PC-3 (cell line): ENCODE measurements around the gene ADAMTSL1. TPM values are rescaled to one million over a fixed set of nuclear protein-coding genes. Genes with fewer than 3 reads are reported as not detected.
A peak's percentile ranks its signal among the peaks of the same experiment; 100 is the strongest.

Source experiments
- ATAC-seq: fragments of 200-7000 bp; cut with Tn5 transposase; 2 replicates; pipeline ENCODE4 v1.9.1; 2020; ENCODE audit warnings: mild to moderate bottlenecking, moderate library complexity
- BruUV-seq: library from RNA; stranded (reverse); fragments of 400-500 nt; replicated peaks from 2 replicates; lab custom pipeline; 2021; lab: Mats Ljungman, UMichigan
- CTCF ChIA-PET: fragments of 300-600 bp; sonication (Branson Sonifier 250); formaldehyde crosslinking; loops from one replicate; lab custom pipeline; 2022; ENCODE audit warnings: antibody characterized with exemption; lab: Charles Lee
- POLR2A ChIA-PET: fragments of 300-600 bp; sonication (Branson Sonifier 250); formaldehyde crosslinking; loops from one replicate; lab custom pipeline; 2022; ENCODE audit warnings: antibody characterized with exemption; ENCODE audit not compliant: unreplicated experiment; lab: Charles Lee
- DNase-seq: peaks from one replicate; pipeline ENCODE4 v3.0.0-alpha.2; 2015
- H2AFZ ChIP-seq: fragments of 300-600 bp; sonication (generic); 2 replicates; pipeline ENCODE4 v1.6.0; 2016; ENCODE audit warnings: antibody characterized with exemption, low read length
- H3F3A ChIP-seq: fragments of 300-600 bp; sonication (generic); one replicate; pipeline ENCODE4 v1.6.0; 2017; ENCODE audit warnings: antibody characterized with exemption, low read length, control low read depth, mild to moderate bottlenecking; ENCODE audit not compliant: unreplicated experiment
- H3K27ac ChIP-seq: fragments of 300-600 bp; sonication (generic); 2 replicates; pipeline ENCODE4 v1.5.1; 2016; ENCODE audit warnings: mild to moderate bottlenecking, low read length
- H3K27me3 ChIP-seq: fragments of 300-600 bp; sonication (generic); 2 replicates; pipeline ENCODE4 v1.6.1; 2016; ENCODE audit warnings: low read length, mixed read lengths
- H3K36me3 ChIP-seq: fragments of 300-600 bp; sonication (generic); 2 replicates; pipeline ENCODE4 v1.6.1; 2016; ENCODE audit warnings: low read depth, mixed run types, low read length, mixed read lengths
- H3K4me1 ChIP-seq: fragments of 300-600 bp; sonication (generic); 2 replicates; pipeline ENCODE4 v1.5.1; 2016; ENCODE audit warnings: low read length; ENCODE audit not compliant: insufficient read depth
- H3K4me2 ChIP-seq: fragments of 300-600 bp; sonication (generic); 2 replicates; pipeline ENCODE4 v1.6.0; 2016; ENCODE audit warnings: low read length
- H3K4me3 ChIP-seq: fragments of 300-600 bp; sonication (generic); 2 replicates; pipeline ENCODE4 v1.5.1; 2016; ENCODE audit warnings: mild to moderate bottlenecking, low read length, mixed read lengths
- H3K79me2 ChIP-seq: fragments of 300-600 bp; sonication (generic); 2 replicates; pipeline ENCODE4 v1.6.1; 2017; ENCODE audit warnings: low read length, mixed read lengths
- H3K9ac ChIP-seq: fragments of 300-600 bp; sonication (generic); 2 replicates; pipeline ENCODE4 v1.6.0; 2016; ENCODE audit warnings: mild to moderate bottlenecking, low read length
- H3K9me2 ChIP-seq: fragments of 300-600 bp; sonication (generic); replicated peaks from 2 replicates; pipeline ENCODE4 v1.6.1; 2016; ENCODE audit warnings: mixed run types, low read length, mixed read lengths
- H3K9me3 ChIP-seq: fragments of 300-600 bp; sonication (generic); 2 replicates; pipeline ENCODE4 v1.6.1; 2016; ENCODE audit warnings: low read length, mixed read lengths
- H4K20me1 ChIP-seq: fragments of 300-600 bp; sonication (generic); 2 replicates; pipeline ENCODE4 v1.6.1; 2016; ENCODE audit warnings: low read length, mixed read lengths
- EZH2 ChIP-seq: fragments of 300-600 bp; sonication (generic); IDR thresholded peaks from one replicate; pipeline ENCODE4 v1.6.1; 2017; ENCODE audit warnings: antibody characterized with exemption, mild to moderate bottlenecking, low read length; ENCODE audit not compliant: unreplicated experiment
- EZH2phosphoT487 ChIP-seq: fragments of 300-600 bp; sonication (generic); IDR thresholded peaks from 2 replicates; pipeline ENCODE4 v1.6.1; 2018; ENCODE audit warnings: mild to moderate bottlenecking, antibody characterized with exemption, low read length, borderline replicate concordance
- intact Hi-C: fragments of 100-400 bp; cut with micrococcal nuclease; formaldehyde crosslinking; loops from 2 replicates; pipeline ENCODE4 v1.9.0; 2023
- total RNA-seq: library from RNA; depleted of rRNA; stranded (reverse); fragments of >200 nt; gene quantifications from 2 replicates; pipeline ENCODE4 v1.2.3, GENCODE V29; 2014
- TF ChIP-seq, protein P1 (sequence below): fragments of 300-600 bp; sonication (generic); conservative IDR thresholded peaks from 2 replicates; pipeline ENCODE4 v1.5.1; 2017; ENCODE audit warnings: antibody characterized with exemption, low read depth, mild to moderate bottlenecking, low read length

Gene ADAMTSL1
- total RNA-seq, 1 experiment from 2014 or later, result 0.26 TPM

GRCh38 chr9:18487611-18488010 is 13.7 kb downstream of the ADAMTSL1 start:
- CTCF ChIA-PET, result no interaction called here
- peaks cover 8% of the 10 kb centered on the region for H3F3A ChIP-seq
- POLR2A ChIA-PET, result no interaction called here
- H3K27ac ChIP-seq, result no peak overlapping the region
- intact Hi-C loops, result no loop called here
- no peak overlapping the region for H3K4me2 ChIP-seq
- no peak overlapping the region for H3K4me3 ChIP-seq
- TF ChIP-seq, protein P1, sequence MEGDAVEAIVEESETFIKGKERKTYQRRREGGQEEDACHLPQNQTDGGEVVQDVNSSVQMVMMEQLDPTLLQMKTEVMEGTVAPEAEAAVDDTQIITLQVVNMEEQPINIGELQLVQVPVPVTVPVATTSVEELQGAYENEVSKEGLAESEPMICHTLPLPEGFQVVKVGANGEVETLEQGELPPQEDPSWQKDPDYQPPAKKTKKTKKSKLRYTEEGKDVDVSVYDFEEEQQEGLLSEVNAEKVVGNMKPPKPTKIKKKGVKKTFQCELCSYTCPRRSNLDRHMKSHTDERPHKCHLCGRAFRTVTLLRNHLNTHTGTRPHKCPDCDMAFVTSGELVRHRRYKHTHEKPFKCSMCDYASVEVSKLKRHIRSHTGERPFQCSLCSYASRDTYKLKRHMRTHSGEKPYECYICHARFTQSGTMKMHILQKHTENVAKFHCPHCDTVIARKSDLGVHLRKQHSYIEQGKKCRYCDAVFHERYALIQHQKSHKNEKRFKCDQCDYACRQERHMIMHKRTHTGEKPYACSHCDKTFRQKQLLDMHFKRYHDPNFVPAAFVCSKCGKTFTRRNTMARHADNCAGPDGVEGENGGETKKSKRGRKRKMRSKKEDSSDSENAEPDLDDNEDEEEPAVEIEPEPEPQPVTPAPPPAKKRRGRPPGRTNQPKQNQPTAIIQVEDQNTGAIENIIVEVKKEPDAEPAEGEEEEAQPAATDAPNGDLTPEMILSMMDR, result no peak
- TF ChIP-seq EZH2phosphoT487 (no peak), EZH2 (no peak)
- no peaks in the 10 kb centered on the region for H3K27me3 ChIP-seq
- ATAC-seq (no peak), DNase-seq (no peak)
- BruUV-seq, result no TSS peak
- no peaks in the 10 kb centered on the region for H3K9me2 ChIP-seq
- no peaks in the 10 kb centered on the region for H4K20me1 ChIP-seq
- no peaks in the 10 kb centered on the region for H3K36me3 ChIP-seq
- peaks cover 33% of the 10 kb centered on the region for H3K4me1 ChIP-seq
- no peaks in the 10 kb centered on the region for H3K79me2 ChIP-seq
- no peak overlapping the region for H2AFZ ChIP-seq
- H3K9ac ChIP-seq, result no peak overlapping the region
- H3K9me3 ChIP-seq, result no peaks in the 10 kb centered on the region

DNA sequence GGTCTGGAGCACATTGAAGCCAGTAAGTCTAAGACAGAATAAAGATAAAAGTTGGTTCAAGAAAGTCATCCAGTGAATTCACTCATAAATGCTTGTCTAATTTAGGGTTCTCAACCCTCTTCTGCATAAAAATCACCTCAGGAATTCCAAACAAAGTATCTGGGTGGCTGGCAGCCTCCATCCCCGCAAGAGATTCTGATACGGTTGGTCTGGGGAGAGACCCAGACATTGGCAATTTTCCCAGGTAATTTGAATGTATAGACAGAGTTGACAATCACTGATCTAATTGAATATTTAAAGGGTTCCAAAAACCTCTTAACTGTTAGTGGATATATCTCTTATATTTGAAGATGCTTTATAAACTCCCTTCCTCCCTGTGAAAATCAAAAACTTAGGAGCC is 14.9 kb downstream of the ADAMTSL1 start:
- Histone ChIP-seq H3K4me3 (no peak overlapping the region), H2AFZ (no peak overlapping the region), H3K9me2 (no peaks in the 10 kb centered on the region), H3K9me3 (no peaks in the 10 kb centered on the region), H3K27ac (peak overlapping the region; percentile 99), H3F3A (peaks cover 8% of the 10 kb centered on the region), H3K9ac (peak overlapping the region; percentile 82; the same call in 1 of the 2 replicates), H3K4me2 (no peak overlapping the region), H4K20me1 (no peaks in the 10 kb centered on the region), H3K27me3 (no peaks in the 10 kb centered on the region), H3K4me1 (peaks cover 44% of the 10 kb centered on the region), H3K36me3 (no peaks in the 10 kb centered on the region), H3K79me2 (no peaks in the 10 kb centered on the region)
- BruUV-seq, result no TSS peak
- intact Hi-C loops, result no loop called here
- DNase-seq, result no peak
- ATAC-seq, result no peak
- ChIA-PET POLR2A (no interaction called here), CTCF (no interaction called here)
- TF ChIP-seq EZH2phosphoT487 (no peak), EZH2 (no peak)
- TF ChIP-seq, protein P1, result no peak

GRCh38 chr9:18489861-18490260 is 15.9 kb downstream of the ADAMTSL1 start:
- H4K20me1 ChIP-seq, result no peaks in the 10 kb centered on the region
- H3K27me3 ChIP-seq, result no peaks in the 10 kb centered on the region
- no peak overlapping the region for H2AFZ ChIP-seq
- ATAC-seq (peak; percentile 3; the same call in 1 of the 2 replicates), DNase-seq (peak; percentile 30)
- peak overlapping the region; percentile 29; the same call in 1 of the 2 replicates for H3K4me3 ChIP-seq
- peak overlapping the region; percentile 82 for H3K9ac ChIP-seq
- H3K27ac ChIP-seq, result peak overlapping the region; percentile 99
- TF ChIP-seq, protein P1, result no peak
- no peak for TF ChIP-seq EZH2
- TF ChIP-seq EZH2phosphoT487, result no peak
- peaks cover 8% of the 10 kb centered on the region for H3F3A ChIP-seq
- peak overlapping the region; percentile 73 for H3K4me2 ChIP-seq
- BruUV-seq, result no TSS peak
- POLR2A ChIA-PET, result no interaction called here
- intact Hi-C loops, result loop anchor here (1.0 to 5.0 kb wide), 8 partner anchors 10 to 332 kb away; no protein-coding TSS in a partner anchor
- CTCF ChIA-PET, result interaction anchor here (0.5 kb wide), 1 partner anchor 41 kb away, joined by 3 read pairs; no protein-coding TSS in a partner anchor
- H3K9me3 ChIP-seq, result no peaks in the 10 kb centered on the region
- no peaks in the 10 kb centered on the region for H3K9me2 ChIP-seq
- peaks cover 54% of the 10 kb centered on the region for H3K4me1 ChIP-seq
- H3K79me2 ChIP-seq, result no peaks in the 10 kb centered on the region
- no peaks in the 10 kb centered on the region for H3K36me3 ChIP-seq
